Neural cell (in vitro differentiated cells): Measurements from ENCODE around the gene EEF1B2. TPM values are rescaled to one million over a fixed set of nuclear protein-coding genes. Genes with fewer than 3 reads are reported as not detected.
"Not testable (repeated sequence)": the region's sequence is repeated elsewhere in the genome, so short reads cannot be mapped to it uniquely, and the experiment has no call there.

Experiments used
- H2AFZ ChIP-seq: fragments of 200-600, 300-800 bp; sonication (generic), shearing (Covaris generic); 2 replicates; pipeline ENCODE4 v1.6.0; 2014; ENCODE audit warnings: low read depth, mild to moderate bottlenecking, antibody characterized with exemption, low read length, moderate library complexity
- H3F3A ChIP-seq: fragments of 200-600 bp; shearing (Covaris generic); 2 replicates; pipeline ENCODE4 v1.6.1; 2016; ENCODE audit warnings: mild to moderate bottlenecking, moderate library complexity, mixed read lengths, antibody characterized with exemption, low read length; ENCODE audit not compliant: insufficient read depth, poor library complexity, severe bottlenecking
- H3K27ac ChIP-seq: fragments of 200-600, 300-800 bp; sonication (generic), shearing (Covaris generic); 2 replicates; pipeline ENCODE4 v1.5.1; 2014; ENCODE audit warnings: mild to moderate bottlenecking, low read length, moderate library complexity
- H3K27me3 ChIP-seq: fragments of 300-800, 200-600 bp; sonication (generic), shearing (Covaris generic); 2 replicates; pipeline ENCODE4 v1.6.0; 2014; ENCODE audit warnings: mild to moderate bottlenecking, low read depth, low read length, moderate library complexity; ENCODE audit not compliant: insufficient read depth
- H3K36me3 ChIP-seq: fragments of 300-800, 200-600 bp; sonication (generic), shearing (Covaris generic); 2 replicates; pipeline ENCODE4 v1.5.1; 2014; ENCODE audit warnings: mild to moderate bottlenecking, antibody characterized with exemption, low read length, moderate library complexity; ENCODE audit not compliant: insufficient read depth
- H3K4me2 ChIP-seq: fragments of 300-800, 200-600 bp; sonication (generic), shearing (Covaris generic); 2 replicates; pipeline ENCODE4 v1.6.0; 2014; ENCODE audit warnings: mild to moderate bottlenecking, low read length
- H3K4me3 ChIP-seq: fragments of 300-800, 200-600 bp; sonication (generic), shearing (Covaris generic); 2 replicates; pipeline ENCODE4 v1.5.1; 2014; ENCODE audit warnings: mild to moderate bottlenecking, low read length, moderate library complexity
- H3K79me2 ChIP-seq: fragments of 200-600 bp; shearing (Covaris generic); replicated peaks from 2 replicates; pipeline ENCODE4 v1.6.0; 2014; ENCODE audit warnings: mild to moderate bottlenecking, low read length, moderate library complexity; ENCODE audit not compliant: insufficient read depth
- H3K9ac ChIP-seq: fragments of 300-800, 200-600 bp; sonication (generic), shearing (Covaris generic); 2 replicates; pipeline ENCODE4 v1.6.1; 2016; ENCODE audit warnings: mild to moderate bottlenecking, low read length, mixed read lengths
- H3K9me2 ChIP-seq: fragments of 200-600 bp; shearing (Covaris generic); 2 replicates; pipeline ENCODE4 v1.6.1; 2016; ENCODE audit warnings: mild to moderate bottlenecking, low read length, mixed read lengths; ENCODE audit not compliant: insufficient read depth
- H3K9me3 ChIP-seq: fragments of 200-600, 300-800 bp; sonication (generic), shearing (Covaris generic); 2 replicates; pipeline ENCODE4 v1.6.1; 2016; ENCODE audit warnings: mild to moderate bottlenecking, mixed run types, low read length, moderate library complexity, mixed read lengths
- H4K20me1 ChIP-seq: fragments of 200-600 bp; shearing (Covaris generic); 2 replicates; pipeline ENCODE4 v1.6.1; 2016; ENCODE audit warnings: mild to moderate bottlenecking, mixed run types; ENCODE audit not compliant: insufficient read depth
- EP300 ChIP-seq: fragments of 450-650 bp; conservative IDR thresholded peaks from 2 replicates; pipeline ENCODE4 v1.6.1; 2014; ENCODE audit warnings: antibody characterized with exemption, mild to moderate bottlenecking, moderate library complexity; ENCODE audit not compliant: poor library complexity, severe bottlenecking
- EZH2 ChIP-seq: fragments of 200-600, 300-800 bp; shearing (Covaris generic), sonication (generic); IDR thresholded peaks from 2 replicates; pipeline ENCODE4 v1.6.1; 2014; ENCODE audit warnings: antibody characterized with exemption, low read length, borderline replicate concordance, mild to moderate bottlenecking; ENCODE audit not compliant: insufficient read depth, poor library complexity, severe bottlenecking
- MXI1 ChIP-seq: fragments of 450-650 bp; conservative IDR thresholded peaks from 2 replicates; pipeline ENCODE4 v1.6.1; 2014; ENCODE audit warnings: antibody characterized with exemption, mild to moderate bottlenecking; ENCODE audit not compliant: poor library complexity, severe bottlenecking
- POLR2AphosphoS5 ChIP-seq: IDR thresholded peaks from 2 replicates; pipeline ENCODE4 v1.6.1; 2012
- RAD21 ChIP-seq: fragments of 450-650 bp; conservative IDR thresholded peaks from 2 replicates; pipeline ENCODE4 v1.6.1; 2014; ENCODE audit warnings: antibody characterized with exemption, mild to moderate bottlenecking, moderate library complexity
- SMC3 ChIP-seq: fragments of 450-650 bp; conservative IDR thresholded peaks from 2 replicates; pipeline ENCODE4 v1.6.1; 2014; ENCODE audit warnings: antibody characterized with exemption, mild to moderate bottlenecking, moderate library complexity; ENCODE audit not compliant: poor library complexity
- TAF1 ChIP-seq: IDR thresholded peaks from 2 replicates; pipeline ENCODE4 v1.6.1; 2012; ENCODE audit warnings: low read depth
- polyA plus RNA-seq: library from polyadenylated mRNA; depleted of rRNA; stranded (reverse); fragments of >200 nt; gene quantifications from 2 replicates; pipeline ENCODE4 v1.2.3, GENCODE V29; 2014
- TF ChIP-seq, protein P1 (sequence below): IDR thresholded peaks from 2 replicates; pipeline ENCODE4 v1.6.1; 2012; ENCODE audit warnings: borderline replicate concordance
- TF ChIP-seq, protein P2 (sequence below): fragments of 450-650 bp; IDR thresholded peaks from 2 replicates; pipeline ENCODE4 v1.5.1; 2014; ENCODE audit warnings: antibody characterized with exemption, mild to moderate bottlenecking, moderate library complexity; ENCODE audit not compliant: poor library complexity, severe bottlenecking

The EEF1B2 gene
- polyA plus RNA-seq, 1 donor from 2014 or later = 551 TPM

DNA sequence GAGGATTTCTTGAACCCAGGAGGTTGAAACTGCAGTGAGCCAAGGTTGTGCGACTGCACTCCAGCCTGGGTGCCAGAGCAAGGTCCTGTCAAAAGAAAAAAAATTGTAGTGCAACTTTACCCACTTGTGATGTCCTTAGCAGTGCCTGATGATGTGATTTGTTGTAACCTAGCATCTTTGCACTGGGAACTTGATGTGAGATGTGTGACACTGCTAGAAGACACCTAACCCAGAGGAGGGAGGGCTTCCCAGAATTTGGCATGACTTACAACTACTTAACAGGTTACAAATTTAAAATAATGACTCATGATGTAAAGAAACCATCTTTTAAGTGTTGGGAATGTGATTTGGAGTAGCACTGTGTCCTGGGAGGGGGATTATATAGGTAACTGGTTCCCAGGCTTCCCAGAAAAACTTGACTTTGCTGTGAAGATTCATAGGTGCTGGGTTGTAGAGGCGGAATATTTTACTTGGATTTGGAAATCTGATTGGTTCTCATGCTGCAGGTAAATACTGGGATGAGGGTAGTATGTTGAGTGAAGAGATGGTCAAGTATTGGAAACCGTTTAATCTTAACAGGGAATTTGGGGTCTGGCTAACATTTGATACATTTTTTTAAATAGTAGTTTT lies 3.7 kb downstream of the EEF1B2 start:
- peaks cover 23% of the 10 kb centered on the region for H3K79me2 ChIP-seq
- no peak overlapping the region for H3K4me3 ChIP-seq

DNA sequence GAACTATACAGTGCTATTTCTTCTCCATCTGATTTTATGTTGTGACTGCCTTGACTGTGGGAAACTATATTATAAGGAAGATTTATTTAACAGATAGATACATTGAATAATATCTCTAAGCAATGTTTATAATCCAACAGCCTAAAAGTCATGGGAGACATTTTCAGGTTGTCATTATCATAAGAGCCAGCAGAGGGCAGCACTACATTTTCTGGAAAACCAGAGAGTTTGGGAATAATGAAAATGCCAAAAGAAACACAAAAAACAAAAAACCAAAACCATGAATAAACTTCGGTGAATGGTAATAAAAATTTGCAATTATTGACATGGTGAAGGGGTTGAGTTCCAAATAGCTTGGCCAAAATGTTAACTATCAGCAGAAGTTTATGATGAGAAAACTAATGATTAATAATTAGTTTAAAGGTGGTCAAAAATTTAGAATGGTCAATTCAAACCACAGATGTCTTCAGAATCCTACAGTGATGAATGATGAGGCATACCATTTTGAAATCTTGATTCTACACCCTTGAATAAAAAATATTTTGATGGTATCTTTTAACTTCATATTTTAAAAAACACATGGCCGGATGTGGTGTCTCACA lies 4.7 kb downstream of the EEF1B2 start:
- TF ChIP-seq POLR2AphosphoS5 (no peak), TAF1 (no peak), RAD21 (peak; percentile 84), MXI1 (no peak), SMC3 (peak; percentile 90), EP300 (no peak), EZH2 (no peak)
- TF ChIP-seq, protein P1, sequence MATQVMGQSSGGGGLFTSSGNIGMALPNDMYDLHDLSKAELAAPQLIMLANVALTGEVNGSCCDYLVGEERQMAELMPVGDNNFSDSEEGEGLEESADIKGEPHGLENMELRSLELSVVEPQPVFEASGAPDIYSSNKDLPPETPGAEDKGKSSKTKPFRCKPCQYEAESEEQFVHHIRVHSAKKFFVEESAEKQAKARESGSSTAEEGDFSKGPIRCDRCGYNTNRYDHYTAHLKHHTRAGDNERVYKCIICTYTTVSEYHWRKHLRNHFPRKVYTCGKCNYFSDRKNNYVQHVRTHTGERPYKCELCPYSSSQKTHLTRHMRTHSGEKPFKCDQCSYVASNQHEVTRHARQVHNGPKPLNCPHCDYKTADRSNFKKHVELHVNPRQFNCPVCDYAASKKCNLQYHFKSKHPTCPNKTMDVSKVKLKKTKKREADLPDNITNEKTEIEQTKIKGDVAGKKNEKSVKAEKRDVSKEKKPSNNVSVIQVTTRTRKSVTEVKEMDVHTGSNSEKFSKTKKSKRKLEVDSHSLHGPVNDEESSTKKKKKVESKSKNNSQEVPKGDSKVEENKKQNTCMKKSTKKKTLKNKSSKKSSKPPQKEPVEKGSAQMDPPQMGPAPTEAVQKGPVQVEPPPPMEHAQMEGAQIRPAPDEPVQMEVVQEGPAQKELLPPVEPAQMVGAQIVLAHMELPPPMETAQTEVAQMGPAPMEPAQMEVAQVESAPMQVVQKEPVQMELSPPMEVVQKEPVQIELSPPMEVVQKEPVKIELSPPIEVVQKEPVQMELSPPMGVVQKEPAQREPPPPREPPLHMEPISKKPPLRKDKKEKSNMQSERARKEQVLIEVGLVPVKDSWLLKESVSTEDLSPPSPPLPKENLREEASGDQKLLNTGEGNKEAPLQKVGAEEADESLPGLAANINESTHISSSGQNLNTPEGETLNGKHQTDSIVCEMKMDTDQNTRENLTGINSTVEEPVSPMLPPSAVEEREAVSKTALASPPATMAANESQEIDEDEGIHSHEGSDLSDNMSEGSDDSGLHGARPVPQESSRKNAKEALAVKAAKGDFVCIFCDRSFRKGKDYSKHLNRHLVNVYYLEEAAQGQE = no peak
- TF ChIP-seq, protein P2, sequence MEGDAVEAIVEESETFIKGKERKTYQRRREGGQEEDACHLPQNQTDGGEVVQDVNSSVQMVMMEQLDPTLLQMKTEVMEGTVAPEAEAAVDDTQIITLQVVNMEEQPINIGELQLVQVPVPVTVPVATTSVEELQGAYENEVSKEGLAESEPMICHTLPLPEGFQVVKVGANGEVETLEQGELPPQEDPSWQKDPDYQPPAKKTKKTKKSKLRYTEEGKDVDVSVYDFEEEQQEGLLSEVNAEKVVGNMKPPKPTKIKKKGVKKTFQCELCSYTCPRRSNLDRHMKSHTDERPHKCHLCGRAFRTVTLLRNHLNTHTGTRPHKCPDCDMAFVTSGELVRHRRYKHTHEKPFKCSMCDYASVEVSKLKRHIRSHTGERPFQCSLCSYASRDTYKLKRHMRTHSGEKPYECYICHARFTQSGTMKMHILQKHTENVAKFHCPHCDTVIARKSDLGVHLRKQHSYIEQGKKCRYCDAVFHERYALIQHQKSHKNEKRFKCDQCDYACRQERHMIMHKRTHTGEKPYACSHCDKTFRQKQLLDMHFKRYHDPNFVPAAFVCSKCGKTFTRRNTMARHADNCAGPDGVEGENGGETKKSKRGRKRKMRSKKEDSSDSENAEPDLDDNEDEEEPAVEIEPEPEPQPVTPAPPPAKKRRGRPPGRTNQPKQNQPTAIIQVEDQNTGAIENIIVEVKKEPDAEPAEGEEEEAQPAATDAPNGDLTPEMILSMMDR = peak; percentile 82
- H3K9me3 ChIP-seq = no peaks in the 10 kb centered on the region
- H3K79me2 ChIP-seq = peaks cover 15% of the 10 kb centered on the region
- no peak overlapping the region for H3K9ac ChIP-seq
- H3F3A ChIP-seq = no peaks in the 10 kb centered on the region
- H3K36me3 ChIP-seq = peaks cover 9% of the 10 kb centered on the region
- H3K27ac ChIP-seq = no peak overlapping the region
- no peak overlapping the region for H3K4me2 ChIP-seq
- H4K20me1 ChIP-seq = no peaks in the 10 kb centered on the region
- no peaks in the 10 kb centered on the region for H3K27me3 ChIP-seq
- H2AFZ ChIP-seq = no peak overlapping the region
- H3K4me3 ChIP-seq = no peak overlapping the region
- H3K9me2 ChIP-seq = no peaks in the 10 kb centered on the region

More for the DNA sequence above, 3.7 kb downstream of the EEF1B2 start:
- Histone ChIP-seq H3K27ac (no peak overlapping the region), H3K9me3 (no peaks in the 10 kb centered on the region), H3K27me3 (no peaks in the 10 kb centered on the region), H3K9ac (no peak overlapping the region), H3K9me2 (no peaks in the 10 kb centered on the region), H2AFZ (no peak overlapping the region), H4K20me1 (no peaks in the 10 kb centered on the region), H3K36me3 (peaks cover 9% of the 10 kb centered on the region), H3K4me2 (no peak overlapping the region), H3F3A (no peaks in the 10 kb centered on the region)
- TF ChIP-seq SMC3 = no peak

DNA sequence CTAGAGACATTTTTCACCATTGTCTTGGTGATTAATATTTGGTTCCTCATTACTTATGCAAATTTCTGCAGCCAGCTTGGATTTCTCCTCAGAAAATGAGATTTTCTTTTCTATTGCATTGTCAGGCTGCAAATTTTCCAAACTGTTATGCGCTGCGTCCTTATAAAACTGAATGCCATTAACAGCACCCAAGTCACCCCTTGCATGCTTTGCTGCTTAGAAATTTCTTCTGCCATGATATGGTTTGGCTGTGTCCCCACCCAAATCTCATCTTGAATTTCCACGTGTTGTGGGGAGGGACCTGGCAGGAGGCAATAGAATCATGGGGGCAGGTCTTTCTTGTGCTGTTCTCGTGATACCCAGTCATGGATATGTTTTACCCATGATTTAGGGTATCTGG lies 8.5 kb downstream of the EEF1B2 start:
- H3K27ac ChIP-seq = not testable (repeated sequence)

DNA sequence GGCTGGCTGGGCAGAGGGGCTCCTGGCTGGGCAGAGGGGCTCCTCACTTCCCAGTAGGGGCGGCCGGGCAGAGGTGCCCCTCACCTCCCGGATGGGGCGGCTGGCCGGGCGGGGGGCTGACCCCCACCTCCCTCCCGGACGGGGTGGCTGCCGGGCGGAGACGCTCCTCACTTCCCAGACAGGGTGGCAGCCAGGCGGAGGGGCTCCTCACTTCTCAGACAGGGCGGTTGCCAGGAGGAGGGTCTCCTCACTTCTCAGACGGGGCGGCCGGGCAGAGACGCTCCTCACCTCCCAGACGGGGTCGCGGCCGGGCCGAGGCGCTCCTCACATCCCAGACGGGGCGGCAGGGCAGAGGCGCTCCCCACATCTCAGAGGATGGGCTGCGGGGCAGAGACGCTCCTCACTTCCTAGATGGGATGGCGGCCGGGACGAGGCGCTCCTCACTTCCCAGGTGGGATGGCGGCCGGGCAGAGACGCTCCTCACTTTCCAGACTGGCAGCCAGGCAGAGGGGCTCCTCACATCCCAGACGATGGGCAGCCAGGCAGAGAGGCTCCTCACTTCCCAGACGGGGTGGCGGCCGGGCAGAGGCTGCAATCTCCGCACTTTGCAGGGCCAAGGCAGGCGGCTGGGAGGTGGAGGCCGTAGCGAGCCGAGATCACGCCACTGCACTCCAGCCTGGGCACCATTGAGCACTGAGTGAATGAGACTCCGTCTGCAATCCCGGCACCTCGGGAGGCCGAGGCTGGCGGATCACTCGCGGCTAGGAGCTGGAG lies 12.1 kb downstream of the EEF1B2 start:
- H3K9ac ChIP-seq, H3F3A ChIP-seq, H3K27me3 ChIP-seq, H3K9me3 ChIP-seq, H2AFZ ChIP-seq, H3K4me3 ChIP-seq, H3K4me2 ChIP-seq, H4K20me1 ChIP-seq, H3K36me3 ChIP-seq, H3K27ac ChIP-seq, H3K9me2 ChIP-seq, H3K79me2 ChIP-seq: not testable (repeated sequence)

More for the DNA sequence above, 8.5 kb downstream of the EEF1B2 start:
- not testable (repeated sequence) for H3K4me2 ChIP-seq, H4K20me1 ChIP-seq, H2AFZ ChIP-seq, H3K9ac ChIP-seq, H3K4me3 ChIP-seq, H3K27me3 ChIP-seq, H3K9me2 ChIP-seq, H3F3A ChIP-seq, H3K36me3 ChIP-seq, H3K9me3 ChIP-seq, H3K79me2 ChIP-seq
